Upper lobe of left lung (tissue), 6 donors: Measurements from ENCODE around the gene OGFOD3. TPM values are rescaled to one million over a fixed set of nuclear protein-coding genes. Genes with fewer than 3 reads are reported as not detected.

ENCODE experiments used
- ATAC-seq, 2 donors: fragments of 200-7000 bp; cut with Tn5 transposase; one replicate each; pipeline ENCODE4 v1.9.1; 2022; ENCODE audit warnings: mild to moderate bottlenecking in 2 of 2, moderate library complexity in 2 of 2; ENCODE audit not compliant: low FRiP score in 2 of 2
- DNase-seq, 2 donors: peaks; one replicate each; pipeline ENCODE4 v3.0.0-alpha.2; 2019 to 2020
- H3K27ac ChIP-seq, 4 donors: fragments of 200-600 bp; sonication (generic); one replicate each; pipeline ENCODE4 v1.5.1; 2016 to 2019
- H3K27me3 ChIP-seq, 4 donors: fragments of 200-600 bp; sonication (generic); one replicate each; pipeline ENCODE4 v1.5.1; 2017 to 2019
- H3K36me3 ChIP-seq, 4 donors: fragments of 200-600 bp; sonication (generic); one replicate each; pipeline ENCODE4 v1.5.1; 2016 to 2019
- H3K4me1 ChIP-seq, 4 donors: fragments of 200-600 bp; sonication (generic); one replicate each; pipeline ENCODE4 v1.5.1; 2018 to 2019
- H3K4me3 ChIP-seq, 4 donors: fragments of 200-600 bp; sonication (generic); one replicate each; pipeline ENCODE4 v1.5.1; 2017 to 2019; ENCODE audit warnings: mild to moderate bottlenecking in 2 of 4, moderate library complexity in 1 of 4
- H3K9me3 ChIP-seq, 4 donors: fragments of 200-600 bp; sonication (generic); one replicate each; pipeline ENCODE4 v1.5.1; 2018 to 2019
- EP300 ChIP-seq, 4 donors: sonication (generic); formaldehyde crosslinking; IDR thresholded peaks; one replicate each; pipeline ENCODE4 v1.5.1; 2017; ENCODE audit warnings: antibody characterized with exemption in 4 of 4, control low read depth in 2 of 4
- POLR2A ChIP-seq, 4 donors: fragments of 450-650 bp; IDR thresholded peaks; one replicate each; pipeline ENCODE4 v1.5.1; 2016 to 2017; ENCODE audit warnings: antibody characterized with exemption in 4 of 4, mild to moderate bottlenecking in 2 of 4
- POLR2AphosphoS5 ChIP-seq, 2 donors: sonication (generic); formaldehyde crosslinking; IDR thresholded peaks; one replicate each; pipeline ENCODE4 v1.5.1; 2017; ENCODE audit warnings: antibody characterized with exemption in 2 of 2
- WGBS, 2 donors: methylation state at CpG; one replicate each; pipeline ENCODE4 v1.1.5; 2017 to 2018; 5-methylcytosine and 5-hydroxymethylcytosine counted together
- total RNA-seq, 6 donors: library from RNA; depleted of rRNA in 4 of 6; stranded (reverse); fragments of >200 nt in 4 of 6; gene quantifications; one replicate each; pipeline versions ENCODE4 v1.1.0 to v1.2.1, GENCODE V29; 2016 to 2021
- TF ChIP-seq, protein P1 (sequence below), 6 experiments: fragments of 450-650 bp in 4 of 6; fragments of 200-600 bp in 2 of 6; sonication (generic) in 2 of 6; IDR thresholded peaks; one replicate each; pipeline ENCODE4 v1.5.1; 2016 to 2019; ENCODE audit warnings: antibody characterized with exemption in 6 of 6
- donor health status: DM: no; HTN: no; CAD: no; lungs with moderate emphysema.
- donor health status: DM: no; HTN: yes; CAD: no; lungs with severe emphysema.

Gene OGFOD3
- total RNA-seq, 6 donors from 2014 or later = 20.0 to 76.9 (median 38.2) TPM

DNA sequence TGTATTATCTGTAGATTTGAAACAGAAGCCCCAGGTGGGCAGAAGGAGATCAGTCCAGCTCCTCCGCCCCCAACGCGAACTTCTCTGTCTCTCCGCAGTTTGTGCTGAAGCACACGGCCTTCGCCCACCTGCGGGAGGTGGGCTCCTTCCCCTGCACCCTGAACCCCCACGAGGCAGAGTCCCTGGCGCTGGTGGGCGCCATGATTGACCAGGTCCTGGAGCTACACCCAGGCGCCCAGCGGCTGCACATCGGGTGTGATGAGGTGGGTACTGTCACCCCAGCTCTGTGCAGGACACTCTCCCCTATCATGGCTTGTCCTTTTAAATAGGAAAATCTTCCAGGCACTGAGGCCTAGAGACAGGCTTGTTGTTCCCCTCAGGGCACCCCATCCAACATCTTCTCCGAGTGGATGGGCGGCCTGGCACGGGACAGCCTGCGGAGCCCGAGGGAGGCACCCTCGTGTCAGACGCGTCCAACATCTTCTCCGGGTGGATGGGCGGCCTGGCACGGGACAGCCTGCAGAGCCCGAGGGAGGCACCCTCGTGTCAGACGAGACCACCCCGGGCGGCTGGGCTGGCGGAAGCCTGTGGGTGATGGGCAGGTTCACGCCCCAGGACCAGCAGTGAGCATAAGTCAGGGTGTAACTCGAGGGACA, 15.3 kb upstream of the OGFOD3 start:
- Histone ChIP-seq H3K4me3 (no peak overlapping the region), H3K9me3 (no peaks in the 10 kb centered on the region), H3K27ac (no peak overlapping the region), H3K4me1 (no peaks in the 10 kb centered on the region), H3K36me3 (peaks cover 0 to 50% (median 27%) of the 10 kb centered on the region in 4 donors), H3K27me3 (no peaks in the 10 kb centered on the region)
- TF ChIP-seq, protein P1, sequence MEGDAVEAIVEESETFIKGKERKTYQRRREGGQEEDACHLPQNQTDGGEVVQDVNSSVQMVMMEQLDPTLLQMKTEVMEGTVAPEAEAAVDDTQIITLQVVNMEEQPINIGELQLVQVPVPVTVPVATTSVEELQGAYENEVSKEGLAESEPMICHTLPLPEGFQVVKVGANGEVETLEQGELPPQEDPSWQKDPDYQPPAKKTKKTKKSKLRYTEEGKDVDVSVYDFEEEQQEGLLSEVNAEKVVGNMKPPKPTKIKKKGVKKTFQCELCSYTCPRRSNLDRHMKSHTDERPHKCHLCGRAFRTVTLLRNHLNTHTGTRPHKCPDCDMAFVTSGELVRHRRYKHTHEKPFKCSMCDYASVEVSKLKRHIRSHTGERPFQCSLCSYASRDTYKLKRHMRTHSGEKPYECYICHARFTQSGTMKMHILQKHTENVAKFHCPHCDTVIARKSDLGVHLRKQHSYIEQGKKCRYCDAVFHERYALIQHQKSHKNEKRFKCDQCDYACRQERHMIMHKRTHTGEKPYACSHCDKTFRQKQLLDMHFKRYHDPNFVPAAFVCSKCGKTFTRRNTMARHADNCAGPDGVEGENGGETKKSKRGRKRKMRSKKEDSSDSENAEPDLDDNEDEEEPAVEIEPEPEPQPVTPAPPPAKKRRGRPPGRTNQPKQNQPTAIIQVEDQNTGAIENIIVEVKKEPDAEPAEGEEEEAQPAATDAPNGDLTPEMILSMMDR (IDR thresholded peaks at IDR 0.05) = no peak
- TF ChIP-seq EP300 (IDR thresholded peaks at IDR 0.05) (no peak), POLR2AphosphoS5 (IDR thresholded peaks at IDR 0.05) (no peak), POLR2A (IDR thresholded peaks at IDR 0.05) (no peak)
- DNase-seq (peak in 1 of 2 donors; percentile 76), ATAC-seq (no peak)
- 92 to 93% methylated on average over 12 to 18 of the region's 32 CpGs for WGBS, 2 donors

- DNase-seq (peak in 1 of 2 donors; percentile 46), ATAC-seq (no peak)
- peaks cover 0 to 42% (median 22%) of the 10 kb centered on the region in 4 donors for H3K36me3 ChIP-seq
- no peaks in the 10 kb centered on the region for H3K9me3 ChIP-seq
- H3K27ac ChIP-seq = no peak overlapping the region
- H3K27me3 ChIP-seq = no peaks in the 10 kb centered on the region
- TF ChIP-seq POLR2AphosphoS5 (IDR thresholded peaks at IDR 0.05) = no peak
- no peak for TF ChIP-seq EP300 (IDR thresholded peaks at IDR 0.05)
- no peak for TF ChIP-seq POLR2A (IDR thresholded peaks at IDR 0.05)
- TF ChIP-seq, protein P1 (IDR thresholded peaks at IDR 0.05) = no peak
- no peaks in the 10 kb centered on the region for H3K4me1 ChIP-seq
- H3K4me3 ChIP-seq = no peak overlapping the region
- WGBS, 2 donors = 88 to 95% methylated on average over 8 of the region's 8 CpGs
Measured at GRCh38 chr17:82432017-82432416, 13.6 kb upstream of the OGFOD3 start.

DNA sequence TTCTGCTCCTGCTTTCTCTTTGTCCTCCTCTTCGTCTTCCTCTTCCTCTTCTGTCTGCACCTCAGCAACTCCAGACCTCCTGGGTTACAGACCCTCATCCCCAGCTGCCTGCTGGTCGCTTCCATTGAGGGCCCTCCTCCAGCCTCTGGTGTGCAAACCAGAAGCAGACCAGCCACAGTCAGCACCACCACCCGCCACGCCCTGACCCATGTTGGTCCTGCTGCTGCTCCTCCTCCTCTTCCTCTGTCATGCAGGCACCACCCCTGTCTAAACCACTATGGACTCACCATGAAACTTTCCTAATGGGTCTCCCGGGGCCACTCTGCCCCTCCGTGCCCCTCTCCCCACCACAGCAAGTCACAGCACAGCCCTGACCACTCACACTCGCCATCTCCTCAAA, 11.4 kb upstream of the OGFOD3 start:
- DNase-seq = no peak
- H3K4me3 ChIP-seq = no peak overlapping the region
- no peaks in the 10 kb centered on the region for H3K9me3 ChIP-seq
- ATAC-seq = peak in 1 of 2 donors; percentile 29
- WGBS, 2 donors = 72 to 84% methylated on average over 7 of the region's 7 CpGs
- H3K27ac ChIP-seq = no peak overlapping the region
- no peaks in the 10 kb centered on the region for H3K4me1 ChIP-seq
- H3K36me3 ChIP-seq = peaks cover 0 to 22% (median 6%) of the 10 kb centered on the region in 4 donors
- TF ChIP-seq POLR2AphosphoS5 (IDR thresholded peaks at IDR 0.05) (no peak), EP300 (IDR thresholded peaks at IDR 0.05) (no peak), POLR2A (IDR thresholded peaks at IDR 0.05) (no peak)
- TF ChIP-seq, protein P1 (IDR thresholded peaks at IDR 0.05) = no peak
- H3K27me3 ChIP-seq = no peaks in the 10 kb centered on the region

DNA sequence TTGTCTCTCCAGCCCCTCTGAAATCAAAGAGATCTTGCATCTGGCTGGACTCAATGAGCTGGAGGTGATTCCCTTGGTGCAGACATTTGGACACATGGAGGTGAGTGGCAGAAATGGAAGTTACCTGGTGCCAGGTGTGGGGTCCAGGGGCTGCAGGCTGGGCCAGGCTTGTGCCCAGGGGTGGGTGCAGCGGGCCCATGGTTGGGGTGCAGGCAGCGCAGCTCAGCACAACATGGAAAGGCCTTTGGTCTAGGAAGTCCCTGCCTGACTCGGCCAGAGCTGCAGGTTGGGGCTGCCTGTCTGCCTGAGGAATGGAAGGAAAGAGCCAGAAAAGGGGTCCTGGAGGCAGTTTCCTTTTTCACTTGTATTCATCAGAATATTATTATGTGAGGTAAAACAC, 10.2 kb upstream of the OGFOD3 start:
- ATAC-seq (no peak), DNase-seq (peak in 1 of 2 donors; percentile 51)
- Histone ChIP-seq H3K9me3 (no peaks in the 10 kb centered on the region), H3K4me3 (no peak overlapping the region), H3K27ac (no peak overlapping the region), H3K27me3 (no peaks in the 10 kb centered on the region), H3K4me1 (no peaks in the 10 kb centered on the region), H3K36me3 (peaks cover 0 to 17% (median 5%) of the 10 kb centered on the region in 4 donors)
- WGBS, 2 donors = 96 to 100% methylated on average over 3 of the region's 3 CpGs
- TF ChIP-seq, protein P1 (IDR thresholded peaks at IDR 0.05) = no peak
- no peak for TF ChIP-seq POLR2AphosphoS5 (IDR thresholded peaks at IDR 0.05)
- no peak for TF ChIP-seq POLR2A (IDR thresholded peaks at IDR 0.05)
- no peak for TF ChIP-seq EP300 (IDR thresholded peaks at IDR 0.05)

- H3K27ac ChIP-seq = no peak overlapping the region
- DNase-seq = no peak
- TF ChIP-seq EP300 (IDR thresholded peaks at IDR 0.05) = no peak
- no peak for TF ChIP-seq POLR2A (IDR thresholded peaks at IDR 0.05)
- TF ChIP-seq POLR2AphosphoS5 (IDR thresholded peaks at IDR 0.05) = no peak
- peaks cover 0 to 24% (median 2%) of the 10 kb centered on the region in 4 donors for H3K36me3 ChIP-seq
- H3K4me1 ChIP-seq = peaks cover under 1 to 2% (median 2%) of the 10 kb centered on the region in 4 donors
- H3K9me3 ChIP-seq = no peaks in the 10 kb centered on the region
- 91 to 95% methylated on average over 2 of the region's 2 CpGs for WGBS, 2 donors
- no peak overlapping the region for H3K4me3 ChIP-seq
- ATAC-seq = no peak
- no peaks in the 10 kb centered on the region for H3K27me3 ChIP-seq
Measured at GRCh38 chr17:82424863-82425159, 6.4 kb upstream of the OGFOD3 start.
